Liver (tissue), 9 donors: ENCODE data around the gene SCAF1. TPM values are rescaled to one million over a fixed set of nuclear protein-coding genes. Genes with fewer than 3 reads are reported as not detected.

Experiments used
- DNase-seq: peaks from one replicate; pipeline ENCODE4 v3.0.0-alpha.2; 2017; ENCODE audit warnings: low spot score
- H3K27ac ChIP-seq, 2 donors: one replicate each; pipeline ENCODE4 v1.7.0; 2013; ENCODE audit warnings: inconsistent platforms in 2 of 2, low read length in 2 of 2, control low read depth in 1 of 2, low read depth in 1 of 2, mild to moderate bottlenecking in 1 of 2
- H3K27me3 ChIP-seq, 4 donors: one replicate each; pipeline versions ENCODE4 v1.6.1 to v1.7.0; 2013; ENCODE audit warnings: low read length in 3 of 4, inconsistent platforms in 1 of 4, mild to moderate bottlenecking in 1 of 4, moderate library complexity in 1 of 4; ENCODE audit not compliant: control insufficient read depth in 4 of 4, insufficient read depth in 4 of 4
- H3K36me3 ChIP-seq, 4 donors: one replicate each; pipeline versions ENCODE4 v1.6.1 to v1.7.0; 2013; ENCODE audit warnings: low read length in 3 of 4, mild to moderate bottlenecking in 3 of 4, low read depth in 1 of 4, moderate library complexity in 1 of 4; ENCODE audit not compliant: control insufficient read depth in 4 of 4, insufficient read depth in 3 of 4
- H3K4me1 ChIP-seq, 4 donors: one replicate each; pipeline versions ENCODE4 v1.6.1 to v1.7.0; 2013; ENCODE audit warnings: low read length in 3 of 4, mild to moderate bottlenecking in 3 of 4, moderate library complexity in 1 of 4; ENCODE audit not compliant: control insufficient read depth in 4 of 4, insufficient read depth in 4 of 4
- H3K4me3 ChIP-seq, 3 donors: one replicate each; pipeline versions ENCODE4 v1.6.1 to v1.7.0; 2013; ENCODE audit warnings: low read length in 3 of 3, control low read depth in 1 of 3, low read depth in 1 of 3, mild to moderate bottlenecking in 1 of 3
- H3K9ac ChIP-seq, 2 donors: one replicate each; pipeline ENCODE4 v1.7.0; 2013; ENCODE audit warnings: low read length in 2 of 2, mild to moderate bottlenecking in 2 of 2, moderate library complexity in 2 of 2, control low read depth in 1 of 2, low read depth in 1 of 2
- H3K9me3 ChIP-seq, 4 donors: one replicate each; pipeline versions ENCODE4 v1.6.1 to v1.7.0; 2013; ENCODE audit warnings: low read length in 3 of 4; ENCODE audit not compliant: control insufficient read depth in 4 of 4
- ATF3 ChIP-seq: IDR thresholded peaks from 2 replicates; pipeline ENCODE4 v1.6.1; 2016; ENCODE audit warnings: antibody characterized with exemption
- CTCF ChIP-seq: fragments of 150-350 bp; IDR thresholded peaks from 2 replicates; pipeline ENCODE4 v1.5.1; 2017; ENCODE audit warnings: improper control_type of control experiment, low read depth, low read length; ENCODE audit not compliant: missing input control
- EGR1 ChIP-seq, 2 donors: IDR thresholded peaks; 2 replicates each; pipeline ENCODE4 v1.6.1; 2016 to 2018; ENCODE audit warnings: antibody characterized with exemption in 2 of 2, low read depth in 2 of 2
- FOXA1 ChIP-seq: IDR thresholded peaks from 2 replicates; pipeline ENCODE4 v1.6.1; 2016; ENCODE audit warnings: antibody characterized with exemption
- FOXA2 ChIP-seq: IDR thresholded peaks from 2 replicates; pipeline ENCODE4 v1.6.1; 2016; ENCODE audit warnings: antibody characterized with exemption
- GABPA ChIP-seq, 2 donors: IDR thresholded peaks in 1 of 2; conservative IDR thresholded peaks in 1 of 2; 2 replicates each; pipeline ENCODE4 v1.6.1; 2016; ENCODE audit warnings: antibody characterized with exemption in 2 of 2, mild to moderate bottlenecking in 1 of 2, moderate library complexity in 1 of 2
- HNF4A ChIP-seq, 2 donors: conservative IDR thresholded peaks; 2 replicates each; pipeline ENCODE4 v1.6.1; 2016; ENCODE audit warnings: antibody characterized with exemption in 2 of 2, mild to moderate bottlenecking in 2 of 2
- HNF4G ChIP-seq: IDR thresholded peaks from 2 replicates; pipeline ENCODE4 v1.6.1; 2016; ENCODE audit warnings: antibody characterized with exemption
- JUND ChIP-seq, 2 donors: IDR thresholded peaks; 2 replicates each; pipeline ENCODE4 v1.6.1; 2016; ENCODE audit warnings: antibody characterized with exemption in 2 of 2
- MAX ChIP-seq: IDR thresholded peaks from 2 replicates; pipeline ENCODE4 v1.6.1; 2016; ENCODE audit warnings: antibody characterized with exemption
- NR2F2 ChIP-seq: IDR thresholded peaks from 2 replicates; pipeline ENCODE4 v1.6.1; 2016; ENCODE audit warnings: antibody characterized with exemption
- RAD21 ChIP-seq, 2 donors: IDR thresholded peaks; 2 replicates each; pipeline ENCODE4 v1.6.1; 2016; ENCODE audit warnings: antibody characterized with exemption in 2 of 2, mild to moderate bottlenecking in 2 of 2
- RXRA ChIP-seq, 2 donors: IDR thresholded peaks; 2 replicates each; pipeline ENCODE4 v1.6.1; 2017 to 2018; ENCODE audit warnings: antibody characterized with exemption in 2 of 2, mild to moderate bottlenecking in 1 of 2
- SP1 ChIP-seq: IDR thresholded peaks from 2 replicates; pipeline ENCODE4 v1.6.1; 2018; ENCODE audit warnings: antibody characterized with exemption, mild to moderate bottlenecking
- TAF1 ChIP-seq: conservative IDR thresholded peaks from 2 replicates; pipeline ENCODE4 v1.6.1; 2016; ENCODE audit warnings: antibody characterized with exemption, mild to moderate bottlenecking
- YY1 ChIP-seq: IDR thresholded peaks from 2 replicates; pipeline ENCODE4 v1.6.1; 2016; ENCODE audit warnings: antibody characterized with exemption, mild to moderate bottlenecking
- ZBTB33 ChIP-seq: IDR thresholded peaks from 2 replicates; pipeline ENCODE4 v1.6.1; 2016; ENCODE audit warnings: antibody characterized with exemption
- WGBS: extraction: QIAGEN DNeasy Blood & Tissue Kit; methylation state at CpG from one replicate; pipeline ENCODE4 v1.1.7; 2013; 5-methylcytosine and 5-hydroxymethylcytosine counted together
- polyA plus RNA-seq, 2 donors: library from polyadenylated mRNA; stranded (reverse) in 1 of 2; unstranded in 1 of 2; fragments of 200-250 nt in 1 of 2; fragments of >200 nt in 1 of 2; fragmentation: Nextera tagmentation in 1 of 2; extraction: Ambion mirVana in 1 of 2; gene quantifications; one replicate each; pipeline versions ENCODE4 v1.2.1 to v1.2.3, GENCODE V29; 2013 to 2015
- total RNA-seq, 2 donors: library from RNA; depleted of rRNA; stranded (reverse); fragments of >200 nt; gene quantifications; one replicate each; pipeline ENCODE4 v1.2.3, GENCODE V29; 2014
- TF ChIP-seq, protein P1 (sequence below): IDR thresholded peaks from 2 replicates; pipeline ENCODE4 v1.6.1; 2016; ENCODE audit warnings: antibody characterized with exemption, mild to moderate bottlenecking
- donor health status: healthy.
- donor health status: healthy.
- donor health status: healthy.
- donor health status: healthy.
- donor health status: healthy.

Gene SCAF1
- 10 to 100 TPM in 1 of 2 donors, 1 to 10 TPM in 1; 9.2 to 10.6 TPM for total RNA-seq
- 10 to 100 TPM in 1 of 2 donors, 1 to 10 TPM in 1; 4.6 to 17.6 TPM for polyA plus RNA-seq

- WGBS: under 1% methylated on average over 87 of the region's 87 CpGs
- no peaks in the 10 kb centered on the region for H3K27me3 ChIP-seq
- H3K4me1 ChIP-seq: peaks cover 0 to 30% (median 17%) of the 10 kb centered on the region in 4 donors
- TF ChIP-seq, protein P1, sequence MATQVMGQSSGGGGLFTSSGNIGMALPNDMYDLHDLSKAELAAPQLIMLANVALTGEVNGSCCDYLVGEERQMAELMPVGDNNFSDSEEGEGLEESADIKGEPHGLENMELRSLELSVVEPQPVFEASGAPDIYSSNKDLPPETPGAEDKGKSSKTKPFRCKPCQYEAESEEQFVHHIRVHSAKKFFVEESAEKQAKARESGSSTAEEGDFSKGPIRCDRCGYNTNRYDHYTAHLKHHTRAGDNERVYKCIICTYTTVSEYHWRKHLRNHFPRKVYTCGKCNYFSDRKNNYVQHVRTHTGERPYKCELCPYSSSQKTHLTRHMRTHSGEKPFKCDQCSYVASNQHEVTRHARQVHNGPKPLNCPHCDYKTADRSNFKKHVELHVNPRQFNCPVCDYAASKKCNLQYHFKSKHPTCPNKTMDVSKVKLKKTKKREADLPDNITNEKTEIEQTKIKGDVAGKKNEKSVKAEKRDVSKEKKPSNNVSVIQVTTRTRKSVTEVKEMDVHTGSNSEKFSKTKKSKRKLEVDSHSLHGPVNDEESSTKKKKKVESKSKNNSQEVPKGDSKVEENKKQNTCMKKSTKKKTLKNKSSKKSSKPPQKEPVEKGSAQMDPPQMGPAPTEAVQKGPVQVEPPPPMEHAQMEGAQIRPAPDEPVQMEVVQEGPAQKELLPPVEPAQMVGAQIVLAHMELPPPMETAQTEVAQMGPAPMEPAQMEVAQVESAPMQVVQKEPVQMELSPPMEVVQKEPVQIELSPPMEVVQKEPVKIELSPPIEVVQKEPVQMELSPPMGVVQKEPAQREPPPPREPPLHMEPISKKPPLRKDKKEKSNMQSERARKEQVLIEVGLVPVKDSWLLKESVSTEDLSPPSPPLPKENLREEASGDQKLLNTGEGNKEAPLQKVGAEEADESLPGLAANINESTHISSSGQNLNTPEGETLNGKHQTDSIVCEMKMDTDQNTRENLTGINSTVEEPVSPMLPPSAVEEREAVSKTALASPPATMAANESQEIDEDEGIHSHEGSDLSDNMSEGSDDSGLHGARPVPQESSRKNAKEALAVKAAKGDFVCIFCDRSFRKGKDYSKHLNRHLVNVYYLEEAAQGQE: peak; percentile 35
- TF ChIP-seq JUND (IDR thresholded peaks at IDR 0.05): peak; percentile 84 to 89
- TF ChIP-seq ZBTB33: peak; percentile 95
- TF ChIP-seq HNF4G: no peak
- peak; percentile 97 for TF ChIP-seq SP1
- TF ChIP-seq HNF4A (conservative IDR thresholded peaks at IDR 0.05): no peak
- TF ChIP-seq MAX: peak; percentile 42
- TF ChIP-seq RAD21 (IDR thresholded peaks at IDR 0.05): peak in 1 of 2 donors; percentile 25
- TF ChIP-seq FOXA2: no peak
- peak; percentile 77 to 82 for TF ChIP-seq RXRA (IDR thresholded peaks at IDR 0.05)
- TF ChIP-seq YY1: peak; percentile 77
- no peak for TF ChIP-seq CTCF
- TF ChIP-seq EGR1 (IDR thresholded peaks at IDR 0.05; ENCODE audit: low read depth in 2 of 2): no peak
- TF ChIP-seq TAF1: peak; percentile 9
- TF ChIP-seq GABPA (IDR thresholded peaks at IDR 0.05 in 1 of 2, conservative IDR thresholded peaks at IDR 0.05 in 1 of 2): peak; percentile 64 to 90
- peak; percentile 56 for TF ChIP-seq NR2F2
- peak; percentile 39 for TF ChIP-seq ATF3
- TF ChIP-seq FOXA1: peak; percentile 72
- peak; percentile 98 for DNase-seq
- peak within 1 kb of the TSS; percentile 76 to 99 (median 81) for H3K4me3 ChIP-seq
- H3K9ac ChIP-seq: peak within 1 kb of the TSS; percentile 82 to 98
- no peaks in the 10 kb centered on the region for H3K9me3 ChIP-seq
- peaks cover 2 to 7% (median 6%) of the 10 kb centered on the region in 4 donors for H3K36me3 ChIP-seq
- H3K27ac ChIP-seq: peak within 1 kb of the TSS; percentile 93 to 98
Measured at GRCh38 chr19:49641688-49642491, at the start of gene SCAF1. Gene SCAF1 (plus strand): TSS chr19:49642209. CDS start chr19:49645027, 2,818 bp downstream.
